BLaER1 treated with 17β-estradiol and CSF1 and Interleukin-3, amounts not matched to agents 10 nM and 100 nM (cell line): Measurements from ENCODE around the gene CPLANE1.
"Not testable (repeated sequence)": the region's sequence is repeated elsewhere in the genome, so short reads cannot be mapped to it uniquely, and the experiment has no call there.

Experiments
- H3K27ac ChIP-seq, 11 experiments: shearing (Covaris generic); formaldehyde crosslinking; 2 replicates each; pipeline ENCODE4 v1.8.1; 2022
- H3K27me3 ChIP-seq, 11 experiments: shearing (Covaris generic); formaldehyde crosslinking; 2 replicates each; pipeline ENCODE4 v1.8.1; 2022
- H3K36me3 ChIP-seq, 11 experiments: shearing (Covaris generic); formaldehyde crosslinking; 2 replicates each; pipeline ENCODE4 v1.8.1; 2022
- H3K4me1 ChIP-seq, 10 experiments: shearing (Covaris generic); formaldehyde crosslinking; 2 replicates each; pipeline ENCODE4 v1.8.1; 2022
- H3K4me2 ChIP-seq, 11 experiments: shearing (Covaris generic); formaldehyde crosslinking; 2 replicates each; pipeline ENCODE4 v1.8.1; 2022
- H3K4me3 ChIP-seq, 10 experiments: shearing (Covaris generic); formaldehyde crosslinking; 2 replicates each; pipeline ENCODE4 v1.8.1; 2022
- H3K9ac ChIP-seq, 11 experiments: shearing (Covaris generic); formaldehyde crosslinking; 2 replicates each; pipeline ENCODE4 v1.8.1; 2022
- H3K9me3 ChIP-seq, 11 experiments: shearing (Covaris generic); formaldehyde crosslinking; replicated peaks in 1 of 11; 2 replicates each; pipeline ENCODE4 v1.8.1; 2022
- H4K20me1 ChIP-seq, 11 experiments: shearing (Covaris generic); formaldehyde crosslinking; 2 replicates each; pipeline ENCODE4 v1.8.1; 2022
- Cebpa-rat ChIP-seq, 11 experiments: shearing (Covaris generic); IDR thresholded peaks; 2 replicates each; pipeline ENCODE4 v1.8.1; 2022

The CPLANE1 gene

DNA sequence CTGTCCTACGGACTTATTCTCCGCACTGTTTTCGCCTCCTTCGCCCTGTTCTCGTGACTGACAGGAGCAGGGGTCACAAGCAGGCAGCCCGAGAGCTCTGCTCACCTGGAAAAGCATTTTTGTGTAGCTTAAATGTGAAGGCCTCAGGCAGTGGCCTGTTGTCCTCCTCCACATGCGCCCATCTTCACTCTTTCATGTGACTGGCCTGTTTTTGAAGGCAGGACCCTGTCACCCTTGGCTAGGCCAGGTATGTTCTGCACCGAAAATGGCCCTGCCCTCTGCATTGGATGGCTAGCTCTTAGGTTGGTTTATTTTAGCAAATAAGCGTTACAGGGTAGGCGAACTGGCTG lies 614 bp upstream of the CPLANE1 start:
- H3K27ac ChIP-seq: peak overlapping the region; percentile 81 to 93 (median 89); a peak in 19 of 22 replicates
- H3K36me3 ChIP-seq: peaks cover 0 to 4% (median 0%) of the 10 kb centered on the region in 11 experiments; a peak in 1 of 22 replicates
- TF ChIP-seq Cebpa-rat (IDR thresholded peaks at IDR 0.05): no peak
- H3K9ac ChIP-seq: peak overlapping the region; percentile 84 to 95 (median 92)
- H3K4me3 ChIP-seq: peak overlapping the region; percentile 68 to 83 (median 78)
- H3K4me2 ChIP-seq: peak overlapping the region; percentile 73 to 94 (median 89)
- H3K27me3 ChIP-seq: no peaks in the 10 kb centered on the region
- H3K9me3 ChIP-seq: peaks cover 10 to 20% (median 16%) of the 10 kb centered on the region in 11 experiments; a peak in 21 of 22 replicates
- peaks cover 13 to 27% (median 21%) of the 10 kb centered on the region in 10 experiments for H3K4me1 ChIP-seq
- H4K20me1 ChIP-seq: peaks cover 0 to 17% (median 0%) of the 10 kb centered on the region in 11 experiments; a peak in 1 of 22 replicates

DNA sequence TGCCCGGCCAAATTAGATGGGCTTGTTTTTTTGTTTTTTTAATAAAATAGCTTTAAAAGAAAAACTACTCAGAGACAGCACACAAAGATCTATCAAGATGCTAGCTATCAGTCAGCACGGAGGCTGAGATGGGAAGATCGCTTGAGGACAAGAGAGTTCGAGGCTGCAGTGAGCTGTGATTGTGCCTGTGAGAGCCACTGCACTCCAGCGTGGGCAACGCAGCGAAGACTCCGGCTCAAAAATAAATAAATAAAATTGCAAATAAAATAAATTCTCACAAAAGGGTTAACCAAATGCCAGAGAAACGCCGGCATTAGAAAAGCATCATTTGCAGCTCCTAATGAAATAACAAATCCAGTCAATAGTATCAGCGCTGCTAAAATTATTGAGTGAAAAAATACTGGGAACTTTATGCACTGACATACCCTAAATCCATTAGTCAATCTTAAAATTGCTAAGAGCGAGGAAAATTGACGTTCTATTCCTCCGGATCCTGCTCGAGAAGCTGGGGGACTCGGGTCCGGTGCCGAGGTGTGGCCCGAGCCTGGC lies 681 bp downstream of the CPLANE1 start:
- Histone ChIP-seq H3K4me1 (peaks cover 13 to 27% (median 21%) of the 10 kb centered on the region in 10 experiments), H3K27me3 (no peaks in the 10 kb centered on the region), H3K36me3 (0 out of 22 replicates have a peak, but pooled peaks cover 0 to 4% (median 0%) of the 10 kb centered on the region in 11 experiments), H3K4me3 (peak overlapping the region; percentile 68 to 83 (median 78)), H3K9me3 (peaks cover 0 to 7% (median 3%) of the 10 kb centered on the region in 11 experiments; a peak in 8 of 22 replicates), H3K4me2 (peak overlapping the region; percentile 73 to 94 (median 89)), H3K9ac (peak overlapping the region; percentile 84 to 95 (median 92)), H3K27ac (peak overlapping the region; percentile 81 to 93 (median 89)), H4K20me1 (peaks cover 0 to 17% (median 0%) of the 10 kb centered on the region in 11 experiments; a peak in 1 of 22 replicates)
- TF ChIP-seq Cebpa-rat (IDR thresholded peaks at IDR 0.05): no peak

DNA sequence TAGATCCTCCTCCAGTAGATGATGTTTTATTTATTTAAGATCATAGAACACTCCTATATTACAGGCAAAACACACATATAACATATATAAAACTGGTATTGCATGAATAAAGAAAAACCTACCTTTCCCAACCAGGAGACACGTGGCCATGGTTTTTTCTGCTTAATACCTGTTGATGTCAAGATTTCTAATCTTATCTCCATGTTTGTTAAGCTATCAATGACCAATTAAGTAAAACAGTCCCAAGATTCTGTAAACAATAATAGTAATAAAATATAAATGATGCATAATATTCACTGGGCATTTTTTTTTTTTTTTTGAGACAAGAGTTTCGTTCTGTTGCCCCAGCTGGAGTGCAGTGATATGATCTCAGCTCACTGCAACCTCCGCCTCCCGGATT lies 1.7 kb downstream of the CPLANE1 start:
- Histone ChIP-seq H4K20me1 (peaks cover 0 to 17% (median 0%) of the 10 kb centered on the region in 11 experiments; a peak in 1 of 22 replicates), H3K4me2 (peak overlapping the region; percentile 73 to 94 (median 89)), H3K27ac (no peak overlapping the region), H3K9ac (peak overlapping the region in 3 of 11 experiments; percentile 29 to 92 (median 87); a peak in 2 of 22 replicates), H3K4me3 (peak overlapping the region in 1 of 10 experiments; percentile 77; a peak in 2 of 20 replicates), H3K4me1 (peaks cover 13 to 27% (median 21%) of the 10 kb centered on the region in 10 experiments), H3K36me3 (peaks cover 0 to 8% (median 4%) of the 10 kb centered on the region in 11 experiments; a peak in 10 of 22 replicates), H3K9me3 (no peaks in the 10 kb centered on the region), H3K27me3 (no peaks in the 10 kb centered on the region)
- no peak for TF ChIP-seq Cebpa-rat (IDR thresholded peaks at IDR 0.05)

DNA sequence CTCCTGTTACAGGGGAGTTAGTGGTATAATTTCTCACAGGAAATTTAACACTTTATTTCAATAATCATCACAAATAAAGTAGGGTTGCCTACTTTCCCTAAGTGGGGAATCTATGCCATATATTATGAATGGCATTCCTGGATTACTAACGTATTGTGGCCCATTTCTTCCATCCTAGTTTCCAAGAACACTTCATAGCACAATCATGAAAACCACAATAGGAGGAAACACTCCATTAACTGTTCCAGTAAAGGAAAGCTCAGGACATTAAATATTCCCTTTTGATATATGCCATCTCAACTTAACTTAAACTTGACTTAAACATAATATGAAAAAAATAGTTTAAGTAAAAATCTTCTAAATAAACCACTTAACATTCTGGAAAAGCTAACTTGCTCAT lies 2.1 kb downstream of the CPLANE1 start:
- no peak for TF ChIP-seq Cebpa-rat (IDR thresholded peaks at IDR 0.05)
- no peaks in the 10 kb centered on the region for H3K27me3 ChIP-seq
- no peak overlapping the region for H3K4me3 ChIP-seq
- peak overlapping the region in 1 of 11 experiments; percentile 29; a peak in 1 of 22 replicates for H3K9ac ChIP-seq
- no peak overlapping the region for H3K27ac ChIP-seq
- peaks cover 0 to 11% (median 7%) of the 10 kb centered on the region in 11 experiments; a peak in 12 of 22 replicates for H3K36me3 ChIP-seq
- peaks cover 0 to 17% (median 0%) of the 10 kb centered on the region in 11 experiments; a peak in 1 of 22 replicates for H4K20me1 ChIP-seq
- H3K4me2 ChIP-seq: peak overlapping the region in 10 of 11 experiments; percentile 14 to 93 (median 86); a peak in 18 of 22 replicates
- no peaks in the 10 kb centered on the region for H3K9me3 ChIP-seq
- H3K4me1 ChIP-seq: peaks cover 13 to 27% (median 21%) of the 10 kb centered on the region in 10 experiments

DNA sequence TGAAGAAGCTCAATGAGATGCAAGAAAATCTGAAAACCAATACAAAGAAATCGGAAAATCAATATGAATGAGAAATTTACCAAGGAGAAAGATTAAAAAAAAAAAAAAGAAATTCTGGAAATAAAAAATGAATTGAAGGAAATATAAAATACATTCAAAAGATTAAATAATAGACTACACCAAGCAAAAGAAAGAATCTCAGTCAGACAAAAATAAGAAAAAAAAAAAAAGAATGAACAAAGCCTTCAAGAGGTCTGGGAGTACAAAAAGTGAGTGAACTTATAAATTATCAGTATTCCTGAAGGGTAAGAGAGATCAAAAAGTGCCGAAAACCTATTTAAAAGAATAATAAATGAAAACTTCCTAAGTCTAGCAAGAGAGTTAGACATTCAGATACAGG lies 14.9 kb downstream of the CPLANE1 start:
- Histone ChIP-seq H3K36me3 (peaks cover 68 to 97% (median 89%) of the 10 kb centered on the region in 11 experiments), H3K4me1 (no peaks in the 10 kb centered on the region), H4K20me1 (no peaks in the 10 kb centered on the region), H3K4me3 (no peak overlapping the region; a peak in 1 of 20 replicates), H3K4me2 (no peak overlapping the region), H3K9ac (no peak overlapping the region), H3K27me3 (no peaks in the 10 kb centered on the region), H3K27ac (no peak overlapping the region), H3K9me3 (peaks cover 32 to 50% (median 44%) of the 10 kb centered on the region in 11 experiments)
- TF ChIP-seq Cebpa-rat (IDR thresholded peaks at IDR 0.05): no peak

DNA sequence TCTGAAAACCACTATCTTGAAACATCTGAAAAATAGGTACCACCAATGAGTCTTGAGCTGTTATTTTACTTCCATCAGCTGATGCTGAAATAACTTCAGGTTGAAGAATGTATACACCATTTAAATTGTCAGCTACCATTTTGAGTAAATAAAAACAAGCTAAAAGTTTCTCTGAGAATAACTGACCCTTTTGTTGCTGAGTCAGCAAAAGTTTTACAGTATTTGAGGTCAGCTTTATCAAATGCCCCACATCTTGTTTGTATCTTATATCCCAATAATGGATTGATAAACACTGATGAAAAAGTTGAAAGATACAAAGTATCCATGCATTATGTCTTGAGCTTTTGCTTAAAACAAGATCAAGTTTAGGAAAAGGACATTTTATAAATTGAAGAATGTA lies 22.8 kb downstream of the CPLANE1 start:
- TF ChIP-seq Cebpa-rat (IDR thresholded peaks at IDR 0.05): no peak
- Histone ChIP-seq H3K36me3 (peaks cover 49 to 87% (median 76%) of the 10 kb centered on the region in 11 experiments; a peak in 21 of 22 replicates), H3K4me2 (no peak overlapping the region), H3K9ac (no peak overlapping the region), H3K9me3 (no peaks in the 10 kb centered on the region), H3K27me3 (no peaks in the 10 kb centered on the region), H3K4me1 (no peaks in the 10 kb centered on the region), H3K4me3 (no peak overlapping the region), H3K27ac (no peak overlapping the region), H4K20me1 (no peaks in the 10 kb centered on the region)

DNA sequence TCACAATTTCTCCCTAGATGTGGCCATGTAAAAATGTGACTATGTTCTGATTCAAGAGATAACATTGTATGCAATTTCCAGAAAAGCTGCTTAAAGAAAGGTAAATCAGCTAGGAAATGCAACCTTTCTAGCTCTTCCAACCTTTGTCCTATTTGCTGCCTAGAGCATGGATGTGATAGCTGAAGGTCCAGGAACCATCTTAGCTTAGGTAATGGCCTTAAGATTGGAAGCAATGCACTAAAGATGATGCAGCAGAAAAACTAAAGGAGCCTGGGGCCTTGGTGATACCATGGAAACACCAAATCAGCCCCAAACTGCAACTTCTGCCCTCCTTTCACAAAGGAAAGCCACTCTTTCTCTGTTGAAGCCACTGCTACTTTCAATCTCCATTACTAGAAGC lies 27.0 kb downstream of the CPLANE1 start:
- TF ChIP-seq Cebpa-rat (IDR thresholded peaks at IDR 0.05): no peak
- Histone ChIP-seq H3K27me3 (no peaks in the 10 kb centered on the region), H3K9me3 (no peaks in the 10 kb centered on the region), H4K20me1 (no peaks in the 10 kb centered on the region), H3K27ac (no peak overlapping the region), H3K36me3 (peaks cover 67 to 100% (median 89%) of the 10 kb centered on the region in 11 experiments), H3K9ac (no peak overlapping the region), H3K4me2 (no peak overlapping the region), H3K4me1 (peaks cover 0 to 4% (median 0%) of the 10 kb centered on the region in 10 experiments; a peak in 3 of 20 replicates), H3K4me3 (no peak overlapping the region)

DNA sequence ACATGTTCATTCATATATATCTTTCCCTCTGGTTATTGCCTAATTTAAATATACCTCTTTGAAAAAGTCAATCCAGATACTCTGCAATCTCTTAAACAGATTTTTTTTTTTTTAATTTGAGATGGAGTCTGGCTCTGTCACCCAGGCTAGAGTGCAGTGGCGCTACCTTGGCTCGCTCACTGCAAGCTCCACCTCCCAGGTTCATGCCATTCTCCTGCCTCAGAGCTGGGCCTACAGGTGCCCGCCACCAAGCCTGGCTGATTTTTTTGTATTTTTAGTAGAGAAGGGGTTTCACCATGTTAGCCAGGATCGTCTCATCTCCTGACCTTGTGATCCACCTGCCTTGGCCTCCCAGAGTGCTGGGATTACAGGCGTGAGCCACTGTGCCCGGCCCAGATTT lies 28.8 kb downstream of the CPLANE1 start:
- not testable (repeated sequence) for H3K9me3 ChIP-seq, H3K4me1 ChIP-seq, H3K27ac ChIP-seq, H3K4me3 ChIP-seq, H3K9ac ChIP-seq, H4K20me1 ChIP-seq, H3K27me3 ChIP-seq, H3K4me2 ChIP-seq
- peaks cover 68 to 100% (median 89%) of the 10 kb centered on the region in 11 experiments for H3K36me3 ChIP-seq

DNA sequence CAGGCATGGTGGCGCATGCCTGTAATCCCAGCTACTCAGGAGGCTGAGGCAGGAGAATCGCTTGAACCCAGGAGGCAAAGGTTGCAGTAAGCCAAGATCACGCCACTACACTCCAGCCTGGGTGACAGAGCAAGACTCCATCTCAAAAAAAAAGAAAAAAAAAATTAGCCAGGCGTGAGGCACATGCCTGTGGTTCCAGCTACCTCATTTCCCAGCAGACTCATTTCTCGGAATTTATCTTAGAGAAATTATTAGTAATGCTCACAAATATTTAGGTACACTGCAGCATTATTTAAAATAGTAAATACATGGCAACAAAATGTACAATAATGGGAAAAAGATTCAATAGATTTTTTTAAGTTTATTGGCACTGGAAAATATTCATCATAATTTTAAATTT lies 29.8 kb downstream of the CPLANE1 start:
- not testable (repeated sequence) for H4K20me1 ChIP-seq, H3K9ac ChIP-seq, H3K9me3 ChIP-seq, H3K4me3 ChIP-seq, H3K27ac ChIP-seq, H3K27me3 ChIP-seq, H3K4me2 ChIP-seq
- Histone ChIP-seq H3K36me3 (peaks cover 61 to 96% (median 79%) of the 10 kb centered on the region in 11 experiments), H3K4me1 (peaks cover 9 to 16% (median 14%) of the 10 kb centered on the region in 10 experiments)
